ENCODE data around the gene CNNM4. TPM values are rescaled to one million over a fixed set of nuclear protein-coding genes. Genes with fewer than 3 reads are reported as not detected.
A peak's percentile ranks its signal among the peaks of the same experiment; 100 is the strongest.

Gene CNNM4
- total RNA-seq, 1 experiment from 2014 or later = 12.5 TPM

DNA sequence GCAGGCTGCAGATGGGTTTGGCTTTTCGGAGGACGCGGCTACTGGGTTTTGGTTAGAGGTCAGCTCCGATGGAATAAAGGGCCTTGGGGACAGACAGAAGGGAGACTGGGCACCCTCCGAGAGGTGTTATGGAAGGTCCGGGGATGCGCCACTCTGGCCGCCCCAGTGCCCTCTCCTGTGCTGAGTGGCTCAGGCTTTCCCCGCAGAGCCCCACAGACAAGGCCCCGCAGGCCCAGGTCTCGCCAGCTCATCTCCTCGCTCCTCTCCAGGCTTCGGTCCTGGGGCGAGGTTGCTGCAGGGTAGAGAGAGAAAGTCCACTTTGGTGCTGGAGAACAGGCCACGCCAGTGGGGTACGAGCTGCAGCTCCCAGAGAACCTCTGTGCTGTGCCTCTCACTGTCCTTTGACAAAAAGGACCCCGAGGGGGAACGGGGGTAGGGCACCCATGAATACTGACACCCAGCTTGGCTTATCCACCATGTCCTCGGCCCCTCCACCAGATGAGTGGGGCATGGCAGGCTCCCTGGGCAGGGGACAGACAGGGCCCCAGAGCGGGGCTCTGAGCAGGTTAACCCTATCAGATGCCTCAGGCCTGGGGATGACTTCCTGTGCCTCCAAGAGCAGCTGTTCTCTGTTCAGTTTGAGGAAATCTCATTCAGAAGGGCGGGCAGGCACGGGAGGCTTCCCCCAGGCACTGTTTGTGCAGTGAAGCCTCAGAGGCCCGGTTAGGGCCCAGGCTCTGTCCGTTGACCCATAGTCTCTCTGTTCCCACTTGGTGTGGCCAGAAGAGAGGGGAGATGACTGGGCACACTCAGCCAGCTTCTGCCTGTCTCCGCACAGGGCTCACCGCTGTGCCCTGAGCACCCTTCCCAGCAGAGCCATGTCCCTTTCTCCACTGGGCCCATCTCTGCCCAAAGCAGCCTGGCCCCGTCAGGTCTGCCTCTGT is 39.6 kb downstream of the CNNM4 start:
- intact Hi-C loops (cut with micrococcal nuclease) = loop anchor here (2.0 to 5.0 kb wide), 3 partner anchors 40 to 163 kb away; partner anchors contain the start of genes CNNM4, KANSL3 and LMAN2L
- H2AFZ ChIP-seq (ENCODE audit: low read length) = no peak overlapping the region
- no peaks in the 10 kb centered on the region for H3K79me2 ChIP-seq (ENCODE audit: low read length)
- no TSS peak for BruUV-seq (replicated peaks)
- no peaks in the 10 kb centered on the region for H3K9me2 ChIP-seq (replicated peaks; ENCODE audit: low read length)
- no peaks in the 10 kb centered on the region for H3K4me1 ChIP-seq (ENCODE audit: insufficient read depth, low read length)
- no peaks in the 10 kb centered on the region for H3K27me3 ChIP-seq (ENCODE audit: low read length)
- TF ChIP-seq EZH2 (IDR thresholded peaks at IDR 0.05; ENCODE audit: low read length, unreplicated experiment) (no peak), EZH2phosphoT487 (IDR thresholded peaks at IDR 0.05; ENCODE audit: borderline replicate concordance, low read length) (no peak)
- TF ChIP-seq, protein P1, sequence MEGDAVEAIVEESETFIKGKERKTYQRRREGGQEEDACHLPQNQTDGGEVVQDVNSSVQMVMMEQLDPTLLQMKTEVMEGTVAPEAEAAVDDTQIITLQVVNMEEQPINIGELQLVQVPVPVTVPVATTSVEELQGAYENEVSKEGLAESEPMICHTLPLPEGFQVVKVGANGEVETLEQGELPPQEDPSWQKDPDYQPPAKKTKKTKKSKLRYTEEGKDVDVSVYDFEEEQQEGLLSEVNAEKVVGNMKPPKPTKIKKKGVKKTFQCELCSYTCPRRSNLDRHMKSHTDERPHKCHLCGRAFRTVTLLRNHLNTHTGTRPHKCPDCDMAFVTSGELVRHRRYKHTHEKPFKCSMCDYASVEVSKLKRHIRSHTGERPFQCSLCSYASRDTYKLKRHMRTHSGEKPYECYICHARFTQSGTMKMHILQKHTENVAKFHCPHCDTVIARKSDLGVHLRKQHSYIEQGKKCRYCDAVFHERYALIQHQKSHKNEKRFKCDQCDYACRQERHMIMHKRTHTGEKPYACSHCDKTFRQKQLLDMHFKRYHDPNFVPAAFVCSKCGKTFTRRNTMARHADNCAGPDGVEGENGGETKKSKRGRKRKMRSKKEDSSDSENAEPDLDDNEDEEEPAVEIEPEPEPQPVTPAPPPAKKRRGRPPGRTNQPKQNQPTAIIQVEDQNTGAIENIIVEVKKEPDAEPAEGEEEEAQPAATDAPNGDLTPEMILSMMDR (conservative IDR thresholded peaks at IDR 0.05; ENCODE audit: low read depth, low read length) = no peak
- no peaks in the 10 kb centered on the region for H3K9me3 ChIP-seq (ENCODE audit: low read length)
- ATAC-seq (no peak; the same call in 1 of the 2 replicates), DNase-seq (no peak)
- H4K20me1 ChIP-seq (ENCODE audit: low read length) = no peaks in the 10 kb centered on the region
- no peak overlapping the region for H3K4me3 ChIP-seq (ENCODE audit: low read length)
- H3K4me2 ChIP-seq (ENCODE audit: low read length) = no peak overlapping the region
- CTCF ChIA-PET = interaction anchor here (0.9 kb wide), 1 partner anchor 33 kb away, joined by 3 read pairs; no protein-coding TSS in a partner anchor
- H3F3A ChIP-seq (ENCODE audit: low read length, unreplicated experiment) = no peaks in the 10 kb centered on the region
- POLR2A ChIA-PET (ENCODE audit: unreplicated experiment) = no interaction called here
- H3K27ac ChIP-seq (ENCODE audit: low read length) = no peak overlapping the region
- no peak overlapping the region for H3K9ac ChIP-seq (ENCODE audit: low read length)
- H3K36me3 ChIP-seq (ENCODE audit: low read depth, low read length) = peaks cover 3% of the 10 kb centered on the region; the same call in 1 of the 2 replicates

DNA sequence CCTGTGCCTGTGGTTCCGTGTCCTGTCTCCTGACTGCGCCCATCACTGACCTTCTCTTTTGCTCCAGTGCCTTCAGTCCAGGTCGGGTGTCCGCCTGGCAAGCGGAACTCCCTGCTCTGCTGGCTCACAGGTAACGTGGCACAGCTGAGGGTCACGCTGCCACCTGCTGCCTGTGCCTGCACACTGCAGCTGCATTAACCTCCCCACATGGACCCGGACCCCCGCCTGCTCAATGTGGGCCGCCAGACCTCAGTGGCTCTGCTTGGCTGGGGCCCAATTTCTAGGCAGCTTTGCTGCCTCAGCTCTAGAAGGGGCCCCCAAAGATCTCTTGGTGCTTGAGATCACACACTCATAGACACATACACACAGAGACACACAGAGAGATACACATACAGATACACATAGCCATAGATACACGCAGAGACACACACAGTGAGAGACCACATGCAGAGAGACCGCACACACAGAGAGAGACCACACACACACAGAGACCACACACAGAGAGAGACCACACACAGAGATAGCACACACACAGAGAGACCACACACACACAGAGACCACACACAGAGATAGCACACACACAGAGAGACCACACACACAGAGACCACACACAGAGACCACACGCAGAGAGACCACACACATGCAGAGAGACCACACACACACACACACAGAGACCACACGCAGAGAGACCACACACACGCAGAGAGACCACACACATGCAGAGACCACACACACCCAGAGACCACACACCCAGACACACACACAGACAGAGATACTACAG is 40.5 kb downstream of the CNNM4 start:
- DNase-seq (peak; percentile 75), ATAC-seq (peak; percentile 96)
- H3K27me3 ChIP-seq (ENCODE audit: low read length) = no peaks in the 10 kb centered on the region
- H3K4me2 ChIP-seq (ENCODE audit: low read length) = no peak overlapping the region
- no peaks in the 10 kb centered on the region for H3K9me3 ChIP-seq (ENCODE audit: low read length)
- H2AFZ ChIP-seq (ENCODE audit: low read length) = no peak overlapping the region
- H3K79me2 ChIP-seq (ENCODE audit: low read length) = no peaks in the 10 kb centered on the region
- ChIA-PET POLR2A (ENCODE audit: unreplicated experiment) (no interaction called here), CTCF (interaction anchor here (0.9 kb wide), 1 partner anchor 34 kb away, joined by 3 read pairs; no protein-coding TSS in a partner anchor)
- no peak for TF ChIP-seq EZH2 (IDR thresholded peaks at IDR 0.05; ENCODE audit: low read length, unreplicated experiment)
- TF ChIP-seq, protein P1 (conservative IDR thresholded peaks at IDR 0.05; ENCODE audit: low read depth, low read length) = peak; percentile 92
- TF ChIP-seq EZH2phosphoT487 (IDR thresholded peaks at IDR 0.05; ENCODE audit: borderline replicate concordance, low read length) = no peak
- H3K36me3 ChIP-seq (ENCODE audit: low read depth, low read length) = peaks cover 3% of the 10 kb centered on the region; the same call in 1 of the 2 replicates
- H3K9ac ChIP-seq (ENCODE audit: low read length) = no peak overlapping the region
- no peaks in the 10 kb centered on the region for H3K9me2 ChIP-seq (replicated peaks; ENCODE audit: low read length)
- no peak overlapping the region for H3K27ac ChIP-seq (ENCODE audit: low read length)
- intact Hi-C loops (cut with micrococcal nuclease) = loop anchor here (2.0 to 5.0 kb wide), 3 partner anchors 40 to 164 kb away; partner anchors contain the start of genes CNNM4, KANSL3 and LMAN2L
- no TSS peak for BruUV-seq (replicated peaks)
- no peak overlapping the region for H3K4me3 ChIP-seq (ENCODE audit: low read length)
- no peaks in the 10 kb centered on the region for H3K4me1 ChIP-seq (ENCODE audit: insufficient read depth, low read length)
- no peaks in the 10 kb centered on the region for H3F3A ChIP-seq (ENCODE audit: low read length, unreplicated experiment)
- no peaks in the 10 kb centered on the region for H4K20me1 ChIP-seq (ENCODE audit: low read length)
